UCSD-AML1 (cell line): ENCODE data around the gene PODN.

ENCODE experiments used
- DNase-seq: peaks from one replicate; lab custom pipeline; 2025; ENCODE audit not compliant: unreplicated experiment; lab: John Stamatoyannopoulos, UW

Gene PODN, protein sequence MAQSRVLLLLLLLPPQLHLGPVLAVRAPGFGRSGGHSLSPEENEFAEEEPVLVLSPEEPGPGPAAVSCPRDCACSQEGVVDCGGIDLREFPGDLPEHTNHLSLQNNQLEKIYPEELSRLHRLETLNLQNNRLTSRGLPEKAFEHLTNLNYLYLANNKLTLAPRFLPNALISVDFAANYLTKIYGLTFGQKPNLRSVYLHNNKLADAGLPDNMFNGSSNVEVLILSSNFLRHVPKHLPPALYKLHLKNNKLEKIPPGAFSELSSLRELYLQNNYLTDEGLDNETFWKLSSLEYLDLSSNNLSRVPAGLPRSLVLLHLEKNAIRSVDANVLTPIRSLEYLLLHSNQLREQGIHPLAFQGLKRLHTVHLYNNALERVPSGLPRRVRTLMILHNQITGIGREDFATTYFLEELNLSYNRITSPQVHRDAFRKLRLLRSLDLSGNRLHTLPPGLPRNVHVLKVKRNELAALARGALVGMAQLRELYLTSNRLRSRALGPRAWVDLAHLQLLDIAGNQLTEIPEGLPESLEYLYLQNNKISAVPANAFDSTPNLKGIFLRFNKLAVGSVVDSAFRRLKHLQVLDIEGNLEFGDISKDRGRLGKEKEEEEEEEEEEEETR

DNA sequence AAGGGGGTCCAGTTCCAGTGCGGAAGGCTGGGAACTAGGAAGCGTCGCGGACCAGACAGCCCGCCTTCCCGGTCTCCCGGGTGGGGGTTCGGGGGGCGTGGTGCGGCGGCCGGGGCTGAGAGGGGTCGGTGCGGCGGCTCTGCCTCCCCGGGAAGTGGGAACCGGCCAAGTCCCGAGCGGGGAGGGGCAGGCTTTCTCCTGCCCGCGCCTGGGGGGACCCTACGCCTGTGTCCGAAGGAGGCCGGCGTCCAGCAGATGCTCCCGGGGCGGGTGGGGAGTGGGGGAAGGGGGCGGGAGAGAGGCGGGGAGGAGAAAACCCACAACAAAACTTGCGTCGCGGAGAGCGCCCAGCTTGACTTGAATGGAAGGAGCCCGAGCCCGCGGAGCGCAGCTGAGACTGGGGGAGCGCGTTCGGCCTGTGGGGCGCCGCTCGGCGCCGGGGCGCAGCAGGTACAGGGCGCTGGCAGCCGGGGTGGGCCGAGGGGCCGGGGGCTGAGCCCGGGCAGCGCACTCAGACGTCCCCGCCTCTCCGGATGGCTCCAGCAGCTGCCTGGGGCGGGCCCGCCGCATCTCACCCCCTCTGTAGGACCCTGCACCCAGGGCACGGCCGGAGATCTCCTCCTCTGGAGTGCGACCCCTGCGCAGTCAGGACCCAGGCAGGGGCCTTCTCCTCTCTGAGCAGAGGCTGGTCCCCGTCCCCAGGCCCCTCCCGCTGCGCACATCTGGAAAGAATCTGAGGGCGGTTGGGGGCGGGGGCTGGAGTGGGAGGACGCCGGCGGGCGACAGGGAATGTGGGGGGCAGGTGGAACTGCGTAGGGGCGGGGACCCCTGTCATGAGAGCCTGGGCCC, at the start of gene PODN:
PODN (plus strand) TSS at position 355 of the 849 bp plus-strand sequence. CDS start 7,643 bp downstream, outside the sequence.
- DNase-seq, result no peak

GRCh38 chr1:53014791-53015507, 47.1 kb upstream of the PODN start:
- peak; percentile 63 for DNase-seq

- DNase-seq, result no peak
These were observed 46.5 kb upstream of the PODN start for GRCh38 chr1:53015508-53015860.

GRCh38 chr1:53016705-53017104, 45.3 kb upstream of the PODN start:
- no peak for DNase-seq

DNA sequence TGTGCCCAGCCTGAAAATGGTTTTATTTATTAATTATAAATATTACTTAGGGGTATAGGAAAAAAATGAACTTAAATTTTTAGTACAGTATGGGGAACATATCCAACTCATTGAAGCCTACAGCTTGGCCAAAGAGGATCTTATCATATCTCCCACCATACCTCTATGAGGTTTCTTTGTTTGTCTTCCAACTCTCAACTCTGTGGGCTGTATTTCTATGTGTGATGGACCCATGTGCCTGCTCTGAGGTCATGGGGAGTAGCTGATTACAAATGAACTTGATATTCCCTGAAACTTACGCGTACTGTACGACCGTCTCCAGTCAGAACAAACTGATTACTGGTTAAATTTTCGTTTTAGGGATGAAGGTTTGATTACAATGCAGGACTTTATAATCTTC, 41.4 kb upstream of the PODN start:
- no peak for DNase-seq

GRCh38 chr1:53022179-53022578, 39.8 kb upstream of the PODN start:
- no peak for DNase-seq

- DNase-seq, result no peak
These were observed 38.5 kb upstream of the PODN start for GRCh38 chr1:53023546-53023945.

- no peak for DNase-seq
These were observed 37.9 kb upstream of the PODN start for GRCh38 chr1:53024117-53024516.

- DNase-seq, result no peak
These were observed 36.8 kb upstream of the PODN start for GRCh38 chr1:53025034-53025768.

DNA sequence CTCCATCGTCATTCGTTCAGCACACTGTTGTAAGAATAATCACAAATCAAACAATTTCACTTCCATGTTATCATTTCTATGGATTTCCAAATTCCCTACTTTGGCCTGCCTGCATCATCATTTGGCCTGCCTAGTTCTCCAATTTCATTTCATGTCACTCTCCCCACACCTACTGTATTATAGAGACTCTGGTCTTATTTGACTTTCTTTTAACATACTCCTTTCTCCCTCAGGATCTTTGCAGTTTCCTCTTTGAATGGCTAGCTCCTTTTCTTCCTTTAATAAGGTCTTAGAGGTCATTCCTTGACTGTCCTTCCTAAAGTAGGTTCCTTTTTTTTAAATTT, 36.3 kb upstream of the PODN start:
- DNase-seq, result no peak

- DNase-seq, result no peak
These were observed 35.8 kb upstream of the PODN start for GRCh38 chr1:53026254-53026653.

DNA sequence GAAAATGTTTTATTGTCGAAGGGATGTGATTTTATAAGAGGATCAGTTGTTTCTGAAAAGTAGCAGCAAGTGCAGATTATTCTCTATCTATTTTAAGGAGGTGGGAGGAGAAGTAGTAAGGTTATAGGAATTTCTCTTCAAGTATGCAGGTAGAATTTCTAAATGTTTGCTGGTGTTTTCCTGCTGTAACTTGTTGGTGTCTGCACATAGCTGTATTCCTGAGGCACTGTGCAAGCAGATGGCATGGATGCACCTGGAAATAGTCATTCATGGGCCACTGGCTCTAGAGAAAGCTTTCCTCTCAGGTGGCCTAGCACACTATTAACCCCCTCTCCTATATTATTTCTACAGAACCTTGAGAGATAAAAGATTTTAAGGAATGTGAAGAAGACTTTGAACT, 30.3 kb upstream of the PODN start:
- no peak for DNase-seq

GRCh38 chr1:53037159-53037558, 24.9 kb upstream of the PODN start:
- DNase-seq, result no peak

- DNase-seq, result no peak
These were observed 23.4 kb upstream of the PODN start for GRCh38 chr1:53038566-53038965.

GRCh38 chr1:53043271-53043670, 18.7 kb upstream of the PODN start:
- DNase-seq, result no peak

DNA sequence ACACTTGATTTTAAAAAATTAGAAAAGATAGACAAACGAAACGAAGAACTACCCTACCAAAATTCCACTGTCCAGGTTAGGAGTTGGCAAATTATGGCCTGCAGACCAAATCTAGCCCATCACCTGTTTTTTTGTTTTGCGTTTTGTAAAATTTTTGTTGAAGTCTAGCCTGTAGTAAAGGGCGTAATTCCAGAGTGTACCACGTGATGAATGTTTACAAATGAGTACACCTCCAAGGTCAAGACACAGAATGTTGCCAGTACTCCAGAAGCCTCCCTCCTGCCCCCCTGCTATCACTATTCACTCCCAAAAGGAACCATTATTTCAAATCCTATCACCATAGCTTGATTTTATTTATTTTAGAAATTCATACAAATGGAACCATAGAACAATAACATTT, 17.1 kb upstream of the PODN start:
- no peak for DNase-seq

DNA sequence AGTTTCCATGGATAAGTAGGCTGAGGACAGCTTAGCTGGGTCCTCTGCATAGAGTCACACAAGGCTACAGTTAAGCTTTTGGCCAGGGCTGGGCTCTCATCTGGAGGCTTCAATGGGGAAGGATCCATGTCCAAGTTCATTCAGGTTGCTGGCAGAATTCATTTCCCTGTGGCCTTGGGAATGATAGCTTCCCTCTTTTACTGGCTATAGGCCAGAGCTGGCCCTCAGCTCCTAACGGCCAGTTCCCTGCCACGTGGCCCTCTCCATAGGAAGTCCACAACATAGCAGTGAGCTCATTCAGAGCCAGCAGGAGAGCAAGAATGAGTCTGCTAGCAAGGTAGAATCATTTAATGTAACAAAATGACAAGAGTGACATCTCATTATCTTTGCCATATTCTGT, 15.1 kb upstream of the PODN start:
- no peak for DNase-seq

GRCh38 chr1:53047737-53048736, 14.0 kb upstream of the PODN start:
- DNase-seq, result no peak

GRCh38 chr1:53048960-53049573, 12.9 kb upstream of the PODN start:
- no peak for DNase-seq
